NB4 (cell line): ENCODE results near the gene AOC2.

Source experiments
- DNase-seq: peaks from one replicate; pipeline ENCODE4 v3.0.0; 2010; ENCODE audit warnings: low read depth
- H3K4me3 ChIP-seq: one replicate; pipeline ENCODE4 v1.5.1; 2011; ENCODE audit warnings: mild to moderate bottlenecking, low read depth, low read length, moderate library complexity
- MAX ChIP-seq: IDR thresholded peaks from 2 replicates; pipeline ENCODE4 v1.6.1; 2011; ENCODE audit warnings: low read depth, low read length
- MYC ChIP-seq: IDR thresholded peaks from 2 replicates; pipeline ENCODE4 v1.6.1; 2011; ENCODE audit warnings: low read depth, low read length
- POLR2A ChIP-seq: IDR thresholded peaks from 2 replicates; pipeline ENCODE4 v1.6.1; 2011; ENCODE audit warnings: mild to moderate bottlenecking; ENCODE audit not compliant: insufficient read length; ENCODE audit errors: extremely low read depth
- TF ChIP-seq, protein P1 (sequence below): IDR thresholded peaks from one replicate; pipeline ENCODE4 v1.5.1; 2012; ENCODE audit warnings: low read depth, low read length

AOC2 gene, protein sequence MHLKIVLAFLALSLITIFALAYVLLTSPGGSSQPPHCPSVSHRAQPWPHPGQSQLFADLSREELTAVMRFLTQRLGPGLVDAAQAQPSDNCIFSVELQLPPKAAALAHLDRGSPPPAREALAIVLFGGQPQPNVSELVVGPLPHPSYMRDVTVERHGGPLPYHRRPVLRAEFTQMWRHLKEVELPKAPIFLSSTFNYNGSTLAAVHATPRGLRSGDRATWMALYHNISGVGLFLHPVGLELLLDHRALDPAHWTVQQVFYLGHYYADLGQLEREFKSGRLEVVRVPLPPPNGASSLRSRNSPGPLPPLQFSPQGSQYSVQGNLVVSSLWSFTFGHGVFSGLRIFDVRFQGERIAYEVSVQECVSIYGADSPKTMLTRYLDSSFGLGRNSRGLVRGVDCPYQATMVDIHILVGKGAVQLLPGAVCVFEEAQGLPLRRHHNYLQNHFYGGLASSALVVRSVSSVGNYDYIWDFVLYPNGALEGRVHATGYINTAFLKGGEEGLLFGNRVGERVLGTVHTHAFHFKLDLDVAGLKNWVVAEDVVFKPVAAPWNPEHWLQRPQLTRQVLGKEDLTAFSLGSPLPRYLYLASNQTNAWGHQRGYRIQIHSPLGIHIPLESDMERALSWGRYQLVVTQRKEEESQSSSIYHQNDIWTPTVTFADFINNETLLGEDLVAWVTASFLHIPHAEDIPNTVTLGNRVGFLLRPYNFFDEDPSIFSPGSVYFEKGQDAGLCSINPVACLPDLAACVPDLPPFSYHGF

GRCh38 chr17:42844271-42844670 lies at the start of gene AOC2:
AOC2 (plus strand) TSS chr17:42844580; CDS start chr17:42844627, 47 bp downstream.
- H3K4me3 ChIP-seq, result no peak within 1 kb of the TSS
- TF ChIP-seq POLR2A (no peak), MAX (no peak)
- no peak for DNase-seq

- TF ChIP-seq POLR2A (no peak), MAX (no peak)
- TF ChIP-seq, protein P1, sequence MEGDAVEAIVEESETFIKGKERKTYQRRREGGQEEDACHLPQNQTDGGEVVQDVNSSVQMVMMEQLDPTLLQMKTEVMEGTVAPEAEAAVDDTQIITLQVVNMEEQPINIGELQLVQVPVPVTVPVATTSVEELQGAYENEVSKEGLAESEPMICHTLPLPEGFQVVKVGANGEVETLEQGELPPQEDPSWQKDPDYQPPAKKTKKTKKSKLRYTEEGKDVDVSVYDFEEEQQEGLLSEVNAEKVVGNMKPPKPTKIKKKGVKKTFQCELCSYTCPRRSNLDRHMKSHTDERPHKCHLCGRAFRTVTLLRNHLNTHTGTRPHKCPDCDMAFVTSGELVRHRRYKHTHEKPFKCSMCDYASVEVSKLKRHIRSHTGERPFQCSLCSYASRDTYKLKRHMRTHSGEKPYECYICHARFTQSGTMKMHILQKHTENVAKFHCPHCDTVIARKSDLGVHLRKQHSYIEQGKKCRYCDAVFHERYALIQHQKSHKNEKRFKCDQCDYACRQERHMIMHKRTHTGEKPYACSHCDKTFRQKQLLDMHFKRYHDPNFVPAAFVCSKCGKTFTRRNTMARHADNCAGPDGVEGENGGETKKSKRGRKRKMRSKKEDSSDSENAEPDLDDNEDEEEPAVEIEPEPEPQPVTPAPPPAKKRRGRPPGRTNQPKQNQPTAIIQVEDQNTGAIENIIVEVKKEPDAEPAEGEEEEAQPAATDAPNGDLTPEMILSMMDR, result no peak
- no peak overlapping the region for H3K4me3 ChIP-seq
- no peak for DNase-seq
These were observed 49.3 kb upstream of the AOC2 start for GRCh38 chr17:42795061-42795460.

GRCh38 chr17:42795465-42795864 lies 48.9 kb upstream of the AOC2 start:
- no peak for DNase-seq
- H3K4me3 ChIP-seq, result no peak overlapping the region
- no peak for TF ChIP-seq MYC
- TF ChIP-seq POLR2A, result no peak
- TF ChIP-seq, protein P1, result no peak
- TF ChIP-seq MAX, result no peak

GRCh38 chr17:42796066-42796758 lies 48.2 kb upstream of the AOC2 start:
- no peak for DNase-seq
- TF ChIP-seq POLR2A, result no peak
- no peak for TF ChIP-seq MAX
- TF ChIP-seq, protein P1, result no peak
- TF ChIP-seq MYC, result no peak
- H3K4me3 ChIP-seq, result no peak overlapping the region

- TF ChIP-seq POLR2A, result no peak
- no peak for TF ChIP-seq MAX
- TF ChIP-seq, protein P1, result no peak
- TF ChIP-seq MYC, result no peak
- H3K4me3 ChIP-seq, result peak overlapping the region; percentile 86
- no peak for DNase-seq
These were observed 47.0 kb upstream of the AOC2 start for GRCh38 chr17:42797067-42798007.
